IPS DF 6.9 (cell line): ENCODE results near the gene GAK.
"Not testable (repeated sequence)": the region's sequence is repeated elsewhere in the genome, so short reads cannot be mapped to it uniquely, and the experiment has no call there.

Experiments used
- DNase-seq: peaks from one replicate; pipeline ENCODE4 v3.0.0-alpha.2; 2013; ENCODE audit warnings: low read depth, low spot score
- H3K27ac ChIP-seq: one replicate; pipeline ENCODE4 v1.5.1; 2013; ENCODE audit warnings: low read length, control low read depth
- H3K27me3 ChIP-seq: 2 replicates; pipeline ENCODE4 v1.6.1; 2013; ENCODE audit warnings: mild to moderate bottlenecking, low read length; ENCODE audit not compliant: control insufficient read depth, insufficient read depth
- H3K36me3 ChIP-seq: 2 replicates; pipeline ENCODE4 v1.6.1; 2013; ENCODE audit warnings: low read length; ENCODE audit not compliant: control insufficient read depth, insufficient read depth
- H3K4me1 ChIP-seq: 2 replicates; pipeline ENCODE4 v1.6.1; 2013; ENCODE audit warnings: low read length; ENCODE audit not compliant: control insufficient read depth, insufficient read depth
- H3K4me3 ChIP-seq: 2 replicates; pipeline ENCODE4 v1.5.1; 2013; ENCODE audit warnings: mild to moderate bottlenecking, low read length
- H3K9me3 ChIP-seq: 2 replicates; pipeline ENCODE4 v1.6.1; 2013; ENCODE audit warnings: low read length, inconsistent platforms; ENCODE audit not compliant: control insufficient read depth, insufficient read depth
- WGBS: extraction: QIAGEN DNeasy Blood & Tissue Kit; methylation state at CpG from one replicate; pipeline ENCODE4 v1.1.7; 2013; ENCODE audit warnings: mixed read lengths, missing lambda C conversion rate; ENCODE audit not compliant: insufficient read length, insufficient coverage; 5-methylcytosine and 5-hydroxymethylcytosine counted together

The GAK gene

DNA sequence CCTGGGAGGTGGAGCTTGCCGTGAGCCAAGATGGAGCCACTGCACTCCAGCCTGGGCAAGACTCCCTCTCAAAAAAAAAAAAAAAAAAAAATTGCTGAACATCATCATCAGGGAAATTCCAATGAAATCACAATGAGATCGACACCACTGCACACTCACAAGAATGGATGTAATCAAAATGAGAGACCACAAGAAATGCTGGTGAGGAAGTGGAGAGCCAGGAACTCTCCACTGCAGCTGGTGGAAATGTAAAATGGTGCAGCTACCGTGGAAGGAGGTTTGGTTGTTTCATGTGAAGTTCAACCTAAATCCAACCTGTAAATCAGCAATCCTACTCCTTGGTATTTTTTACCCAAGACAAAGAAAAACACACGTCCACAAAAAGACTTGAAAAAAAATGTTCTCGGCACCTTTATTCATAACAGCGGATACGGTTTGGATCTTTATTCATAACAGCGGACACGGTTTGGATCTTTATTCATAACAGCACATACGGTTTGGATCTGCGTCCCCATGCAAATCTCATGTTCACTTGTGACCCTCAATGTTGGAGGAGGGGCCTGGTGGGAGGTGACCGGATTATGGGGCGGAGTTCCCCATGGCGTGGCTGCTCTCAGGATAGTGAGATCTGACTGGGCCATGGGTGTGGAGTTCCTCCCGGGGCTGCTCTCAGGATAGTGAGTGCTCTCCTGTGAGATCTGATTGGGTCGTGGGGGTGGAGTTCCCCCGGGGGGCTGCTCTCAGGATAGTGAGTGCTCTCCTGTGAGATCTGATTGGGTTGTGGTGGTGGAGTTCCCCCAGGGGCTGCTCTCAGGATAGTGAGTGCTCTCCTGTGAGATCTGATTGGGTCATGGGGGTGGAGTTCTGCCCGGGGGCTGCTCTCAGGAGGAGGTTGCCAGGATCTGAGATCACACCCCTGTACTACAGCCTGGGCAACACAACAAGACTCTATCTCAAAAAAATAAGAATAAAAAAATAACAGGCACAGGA, 7.7 kb downstream of the GAK start:
- Histone ChIP-seq H3K27me3 (no peaks in the 10 kb centered on the region), H3K4me1 (no peaks in the 10 kb centered on the region), H3K4me3 (no peak overlapping the region), H3K9me3 (no peaks in the 10 kb centered on the region), H3K36me3 (no peaks in the 10 kb centered on the region), H3K27ac (no peak overlapping the region)
- no peak for DNase-seq
- no CpG with 5 or more reads among the region's 18 CpGs for WGBS

DNA sequence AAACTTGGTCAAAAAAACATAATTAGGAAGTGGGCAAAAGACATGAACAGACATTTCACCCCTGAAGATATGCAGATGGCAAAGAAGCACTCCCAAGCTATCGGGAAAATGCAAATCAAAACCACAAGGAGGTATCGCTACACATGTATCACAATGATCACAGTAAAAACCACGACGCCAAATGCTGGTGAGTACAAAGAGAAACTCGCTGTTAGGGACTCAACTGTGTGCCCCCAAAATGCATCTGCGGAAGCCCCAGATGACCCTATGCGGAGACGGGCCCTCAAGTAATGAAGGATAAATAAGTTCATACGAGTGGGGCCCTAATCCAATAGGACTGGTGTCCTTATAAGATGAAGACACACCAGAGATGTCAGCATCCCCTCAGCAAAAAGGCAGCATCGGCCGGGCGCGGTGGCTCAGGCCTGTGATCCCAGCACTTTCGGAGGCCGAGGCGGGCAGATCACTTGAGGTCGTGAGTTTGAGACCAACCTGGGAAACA, 10.2 kb downstream of the GAK start:
- no peaks in the 10 kb centered on the region for H3K36me3 ChIP-seq
- no peak for DNase-seq
- no CpG with 5 or more reads among the region's 17 CpGs for WGBS
- no peaks in the 10 kb centered on the region for H3K4me1 ChIP-seq
- no peaks in the 10 kb centered on the region for H3K27me3 ChIP-seq
- no peaks in the 10 kb centered on the region for H3K9me3 ChIP-seq
- H3K27ac ChIP-seq = no peak overlapping the region
- no peak overlapping the region for H3K4me3 ChIP-seq

DNA sequence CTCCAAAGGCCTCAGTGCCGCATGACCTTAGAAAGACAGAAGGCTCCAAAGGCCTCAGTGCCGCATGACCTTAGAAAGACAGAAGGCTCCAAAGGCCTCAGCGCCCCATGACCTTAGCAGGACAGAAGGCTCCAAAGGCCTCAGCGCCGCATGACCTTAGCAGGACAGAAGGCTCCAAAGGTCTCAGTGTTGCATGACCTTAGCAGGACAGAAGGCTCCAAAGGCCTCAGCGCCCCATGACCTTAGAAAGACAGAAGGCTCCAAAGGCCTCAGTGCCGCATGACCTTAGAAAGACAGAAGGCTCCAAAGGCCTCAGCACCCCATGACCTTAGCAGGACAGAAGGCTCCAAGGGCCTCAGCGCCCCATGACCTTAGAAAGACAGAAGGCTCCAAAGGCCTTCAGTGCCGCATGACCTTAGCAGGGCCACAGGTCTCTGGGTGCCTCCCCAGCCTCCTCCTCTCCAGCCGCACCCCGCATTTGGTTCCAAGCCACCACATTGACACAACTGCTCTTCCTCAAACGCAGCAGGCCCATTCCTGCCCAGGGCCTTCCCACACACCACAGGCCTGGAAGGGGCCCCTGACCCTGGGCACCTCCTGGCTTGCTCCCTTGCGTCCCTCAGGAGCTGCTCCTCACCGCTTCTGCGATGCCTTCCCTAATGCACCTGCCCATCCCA, 13.0 kb downstream of the GAK start:
- H3K36me3 ChIP-seq, H3K27me3 ChIP-seq, DNase-seq, H3K9me3 ChIP-seq, H3K27ac ChIP-seq, H3K4me3 ChIP-seq, H3K4me1 ChIP-seq: not testable (repeated sequence)
- WGBS = no CpG with 5 or more reads among the region's 15 CpGs

DNA sequence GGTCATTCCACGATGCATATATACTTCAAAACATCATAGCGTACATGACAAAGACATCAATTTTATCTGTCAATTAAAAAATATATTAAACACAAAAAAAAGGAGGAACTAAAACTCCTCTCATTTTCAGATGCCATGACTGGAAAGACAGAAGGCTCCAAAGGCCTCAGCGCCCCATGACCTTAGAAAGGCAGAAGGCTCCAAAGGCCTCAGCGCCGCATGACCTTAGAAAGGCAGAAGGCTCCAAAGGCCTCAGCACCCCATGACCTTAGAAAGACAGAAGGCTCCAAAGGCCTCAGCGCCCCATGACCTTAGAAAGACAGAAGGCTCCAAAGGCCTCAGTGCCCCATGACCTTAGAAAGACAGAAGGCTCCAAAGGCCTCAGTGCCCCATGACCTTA, 13.5 kb downstream of the GAK start:
- DNase-seq, H3K36me3 ChIP-seq, H3K4me1 ChIP-seq, H3K4me3 ChIP-seq, H3K27me3 ChIP-seq, H3K27ac ChIP-seq, H3K9me3 ChIP-seq: not testable (repeated sequence)
- no CpG with 5 or more reads among the region's 6 CpGs for WGBS

DNA sequence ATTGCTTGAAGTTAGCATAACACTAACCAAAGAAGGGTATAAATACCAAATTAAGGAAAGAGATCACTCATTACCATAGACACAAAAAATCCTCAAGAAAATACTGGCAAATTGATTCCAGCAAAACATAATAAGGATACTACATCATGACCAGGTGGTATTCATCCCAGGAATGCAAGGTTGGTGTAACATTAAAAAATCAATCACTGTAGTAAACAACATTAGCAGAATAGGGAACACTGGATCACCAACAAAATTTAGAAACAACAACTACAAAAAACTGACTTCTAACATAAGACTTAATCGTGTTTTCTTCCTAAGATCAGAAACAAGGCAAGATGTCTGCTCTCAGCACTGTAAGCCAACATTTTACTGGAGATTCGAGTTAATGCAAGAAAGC, 14.1 kb downstream of the GAK start:
- Histone ChIP-seq H3K9me3 (no peaks in the 10 kb centered on the region), H3K36me3 (no peaks in the 10 kb centered on the region), H3K27ac (no peak overlapping the region), H3K4me3 (no peak overlapping the region), H3K4me1 (no peaks in the 10 kb centered on the region; the same call in 1 of the 2 replicates), H3K27me3 (no peaks in the 10 kb centered on the region)
- DNase-seq = no peak
- no CpG with 5 or more reads among the region's 2 CpGs for WGBS

DNA sequence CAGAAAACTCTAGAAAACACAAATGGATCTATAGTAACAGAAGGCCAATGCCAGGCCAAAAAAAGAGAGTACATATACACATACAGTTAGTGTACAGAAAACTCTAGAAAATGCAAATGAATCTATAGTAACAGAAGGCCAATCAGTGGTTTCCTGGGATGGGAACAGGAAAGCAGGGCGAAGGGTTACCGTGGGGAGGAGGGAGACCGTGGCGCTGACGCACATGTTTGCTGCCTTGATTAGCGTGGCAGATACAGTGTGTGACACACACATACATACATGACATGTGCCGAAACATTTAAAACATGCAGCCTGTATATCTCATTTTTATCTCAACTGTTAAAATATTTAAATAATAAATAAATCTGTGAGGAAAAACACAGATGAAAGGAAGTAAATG, 14.7 kb downstream of the GAK start:
- no CpG with 5 or more reads among the region's 7 CpGs for WGBS
- H3K27me3 ChIP-seq = no peaks in the 10 kb centered on the region
- no peak overlapping the region for H3K27ac ChIP-seq
- no peaks in the 10 kb centered on the region; the same call in 1 of the 2 replicates for H3K4me1 ChIP-seq
- H3K9me3 ChIP-seq = no peaks in the 10 kb centered on the region
- H3K4me3 ChIP-seq = no peak overlapping the region
- DNase-seq = no peak
- no peaks in the 10 kb centered on the region for H3K36me3 ChIP-seq

DNA sequence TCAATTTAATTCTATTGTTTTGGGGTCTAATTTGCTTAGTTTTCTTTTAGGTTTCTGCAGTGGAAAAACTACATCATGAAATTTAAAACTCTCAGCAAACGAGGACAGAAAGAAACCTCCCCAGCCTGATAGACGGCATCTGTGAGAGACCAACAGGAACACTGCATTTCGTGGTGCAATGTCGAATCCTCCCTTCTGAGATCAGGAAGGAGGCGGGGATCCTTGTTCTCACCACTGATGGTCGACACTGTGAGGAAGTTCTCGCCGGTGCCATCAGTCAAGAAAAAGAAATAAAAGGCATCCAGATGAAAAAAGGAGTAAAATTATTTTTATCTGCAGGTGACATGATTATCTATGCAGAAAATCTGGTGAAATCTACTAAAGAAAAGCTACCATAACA, 16.5 kb downstream of the GAK start:
- Histone ChIP-seq H3K27me3 (no peaks in the 10 kb centered on the region), H3K27ac (no peak overlapping the region), H3K9me3 (no peaks in the 10 kb centered on the region), H3K4me3 (no peak overlapping the region), H3K4me1 (no peaks in the 10 kb centered on the region; the same call in 1 of the 2 replicates), H3K36me3 (peaks cover 3% of the 10 kb centered on the region; the same call in 1 of the 2 replicates)
- DNase-seq = no peak
- WGBS = no CpG with 5 or more reads among the region's 8 CpGs

DNA sequence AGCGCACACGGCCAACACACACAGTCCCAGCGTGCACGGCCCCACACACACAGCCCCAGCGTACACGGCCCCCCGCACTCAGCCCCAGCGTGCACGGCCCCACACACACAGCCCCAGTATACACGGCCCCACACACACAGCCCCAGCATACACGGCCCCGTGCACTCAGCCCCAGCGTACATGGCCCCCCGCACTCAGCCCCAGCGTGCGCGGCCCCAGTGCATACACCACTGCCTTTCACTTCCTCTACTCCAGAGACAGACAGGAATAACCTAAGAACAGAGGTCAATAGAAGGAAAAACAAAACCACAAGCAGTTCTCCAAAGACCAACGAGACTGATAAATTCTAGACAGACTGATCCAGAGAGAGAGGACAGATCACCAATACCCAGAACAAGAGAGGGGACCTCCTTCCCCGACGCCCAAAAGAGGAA, 17.1 kb downstream of the GAK start:
- Histone ChIP-seq H3K4me1 (no peaks in the 10 kb centered on the region; the same call in 1 of the 2 replicates), H3K9me3 (no peaks in the 10 kb centered on the region), H3K36me3 (peaks cover 3% of the 10 kb centered on the region; the same call in 1 of the 2 replicates), H3K27me3 (no peaks in the 10 kb centered on the region), H3K27ac (no peak overlapping the region), H3K4me3 (no peak overlapping the region)
- DNase-seq = no peak
- WGBS = no CpG with 5 or more reads among the region's 20 CpGs

DNA sequence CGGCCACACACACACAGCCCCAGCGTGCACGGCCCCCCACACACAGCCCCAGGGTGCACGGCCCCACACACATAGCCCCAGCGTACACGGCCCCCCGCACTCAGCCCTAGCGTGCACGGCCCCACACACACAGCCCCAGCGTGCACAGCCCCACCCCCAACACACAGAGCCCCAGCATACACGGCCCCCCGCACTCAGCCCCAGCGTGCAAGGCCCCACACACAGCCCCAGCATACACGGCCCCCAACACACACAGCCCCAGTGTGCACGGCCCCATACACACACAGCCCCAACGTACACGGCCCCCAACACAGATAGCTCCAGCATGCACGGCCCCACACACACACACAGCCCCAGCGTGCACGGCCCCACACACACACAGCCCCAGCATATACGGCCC, 17.6 kb downstream of the GAK start:
- H3K9me3 ChIP-seq = no peaks in the 10 kb centered on the region
- no peak overlapping the region for H3K4me3 ChIP-seq
- no peak overlapping the region for H3K27ac ChIP-seq
- no peak for DNase-seq
- no peaks in the 10 kb centered on the region; the same call in 1 of the 2 replicates for H3K4me1 ChIP-seq
- no CpG with 5 or more reads among the region's 21 CpGs for WGBS
- no peaks in the 10 kb centered on the region for H3K27me3 ChIP-seq
- H3K36me3 ChIP-seq = peaks cover 3% of the 10 kb centered on the region; the same call in 1 of the 2 replicates

DNA sequence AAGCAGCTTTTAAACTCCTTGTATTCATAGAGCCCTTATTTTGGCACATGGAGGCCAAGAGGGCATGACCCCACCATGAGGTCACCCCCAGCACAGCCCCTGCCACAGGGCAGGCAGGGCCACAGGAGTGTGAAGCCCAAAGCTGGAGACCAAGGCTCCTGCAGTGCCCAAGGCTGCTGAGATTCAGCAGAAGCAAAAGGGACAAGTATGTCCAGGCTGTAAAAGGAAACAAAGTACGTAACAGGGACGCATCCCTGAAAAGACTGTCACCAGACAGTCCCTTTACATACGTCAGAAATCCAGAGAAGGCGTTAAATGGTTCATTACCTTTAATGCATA, 18.9 kb downstream of the GAK start:
- no CpG with 5 or more reads among the region's 4 CpGs for WGBS
- H3K36me3 ChIP-seq = peaks cover 3% of the 10 kb centered on the region; the same call in 1 of the 2 replicates
- no peak overlapping the region for H3K4me3 ChIP-seq
- no peaks in the 10 kb centered on the region for H3K9me3 ChIP-seq
- no peak for DNase-seq
- H3K27ac ChIP-seq = no peak overlapping the region
- no peaks in the 10 kb centered on the region; the same call in 1 of the 2 replicates for H3K4me1 ChIP-seq
- no peaks in the 10 kb centered on the region for H3K27me3 ChIP-seq
